Measurements from ENCODE around the gene PDE6D. TPM values are rescaled to one million over a fixed set of nuclear protein-coding genes. Genes with fewer than 3 reads are reported as not detected.
"Not testable (repeated sequence)": the region's sequence is repeated elsewhere in the genome, so short reads cannot be mapped to it uniquely, and the experiment has no call there.

The PDE6D gene
- total RNA-seq, 1 donor from 2014 or later = 31.9 TPM

- intact Hi-C loops (cut with micrococcal nuclease) = no loop called here
- H3K4me1 Mint-ChIP-seq (ENCODE audit: low read depth) = peaks cover 17% of the 10 kb centered on the region
- no peaks in the 10 kb centered on the region for H3K36me3 Mint-ChIP-seq (ENCODE audit: low read depth)
- H3K9me3 Mint-ChIP-seq = no peaks in the 10 kb centered on the region
- no peaks in the 10 kb centered on the region for H3K27me3 Mint-ChIP-seq (ENCODE audit: insufficient read depth)
- no peak overlapping the region for H3K4me3 Mint-ChIP-seq
- no peak overlapping the region for H3K27ac Mint-ChIP-seq
- no peak for DNase-seq (ENCODE audit: low spot score)
Observed at GRCh38 chr2:231761735-231762134, 19.3 kb downstream of the PDE6D start.

- Mint-ChIP-seq H3K36me3 (ENCODE audit: low read depth) (peaks cover 3% of the 10 kb centered on the region), H3K9me3 (no peaks in the 10 kb centered on the region), H3K27ac (no peak overlapping the region), H3K4me1 (ENCODE audit: low read depth) (no peaks in the 10 kb centered on the region), H3K4me3 (no peak overlapping the region), H3K27me3 (ENCODE audit: insufficient read depth) (no peaks in the 10 kb centered on the region)
- intact Hi-C loops (cut with micrococcal nuclease) = no loop called here
- DNase-seq (ENCODE audit: low spot score) = no peak
Observed at GRCh38 chr2:231752061-231752460, 29.0 kb downstream of the PDE6D start.

DNA sequence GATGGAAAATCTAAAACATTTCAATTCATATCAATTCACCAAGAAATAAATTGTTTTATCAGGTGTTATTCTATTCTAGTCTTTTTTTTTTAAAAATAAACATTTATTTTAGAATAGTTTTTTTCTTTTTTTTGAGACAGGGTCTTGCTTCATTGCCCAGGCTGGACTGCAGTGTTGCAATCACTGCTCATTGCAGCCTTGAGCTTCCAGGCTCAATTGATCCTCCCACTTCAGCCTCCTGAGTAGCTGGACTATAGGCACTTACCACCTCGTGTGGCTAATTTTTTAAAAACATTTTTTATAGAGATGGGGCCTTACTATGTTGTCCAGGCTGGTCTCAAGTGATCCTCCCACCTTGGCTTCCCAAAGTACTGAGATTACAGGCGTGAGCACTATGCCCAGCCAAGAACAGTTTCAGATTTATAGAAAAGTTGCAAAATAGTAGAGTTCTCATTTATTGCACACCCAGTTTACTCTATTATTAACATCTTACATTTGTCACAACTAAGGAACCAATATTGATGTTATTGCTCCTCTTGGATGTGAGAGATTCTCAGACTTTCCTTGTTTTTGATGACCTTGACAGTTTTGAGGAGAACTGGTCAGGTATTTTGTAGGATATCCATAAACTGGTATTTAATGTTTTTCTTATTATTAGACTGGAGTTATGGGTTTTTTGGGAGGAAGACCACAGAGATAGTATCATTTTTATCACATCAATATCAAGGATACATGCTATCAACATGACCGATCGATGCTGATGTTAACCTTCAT is 29.9 kb downstream of the PDE6D start:
- Mint-ChIP-seq H3K4me3 (no peak overlapping the region), H3K4me1 (ENCODE audit: low read depth) (no peaks in the 10 kb centered on the region), H3K27me3 (ENCODE audit: insufficient read depth) (no peaks in the 10 kb centered on the region), H3K27ac (no peak overlapping the region), H3K36me3 (ENCODE audit: low read depth) (peaks cover 3% of the 10 kb centered on the region), H3K9me3 (no peaks in the 10 kb centered on the region)
- intact Hi-C loops (cut with micrococcal nuclease) = no loop called here
- DNase-seq (ENCODE audit: low spot score) = no peak

- H3K9me3 Mint-ChIP-seq; H3K27me3 Mint-ChIP-seq (ENCODE audit: insufficient read depth); intact Hi-C loops (cut with micrococcal nuclease); H3K4me1 Mint-ChIP-seq (ENCODE audit: low read depth); DNase-seq (ENCODE audit: low spot score); H3K4me3 Mint-ChIP-seq; H3K27ac Mint-ChIP-seq; H3K36me3 Mint-ChIP-seq (ENCODE audit: low read depth): not testable (repeated sequence)
Observed at GRCh38 chr2:231749016-231749415, 32.1 kb downstream of the PDE6D start.

- H3K9me3 Mint-ChIP-seq; H3K36me3 Mint-ChIP-seq (ENCODE audit: low read depth); H3K27ac Mint-ChIP-seq; intact Hi-C loops (cut with micrococcal nuclease); H3K4me1 Mint-ChIP-seq (ENCODE audit: low read depth); H3K4me3 Mint-ChIP-seq; DNase-seq (ENCODE audit: low spot score); H3K27me3 Mint-ChIP-seq (ENCODE audit: insufficient read depth): not testable (repeated sequence)
Observed at GRCh38 chr2:231748153-231748896, 32.8 kb downstream of the PDE6D start.

GRCh38 chr2:231745303-231746038 is 35.6 kb downstream of the PDE6D start:
- Mint-ChIP-seq H3K27me3 (ENCODE audit: insufficient read depth) (no peaks in the 10 kb centered on the region), H3K4me1 (ENCODE audit: low read depth) (no peaks in the 10 kb centered on the region), H3K4me3 (no peak overlapping the region), H3K27ac (no peak overlapping the region), H3K36me3 (ENCODE audit: low read depth) (no peaks in the 10 kb centered on the region), H3K9me3 (no peaks in the 10 kb centered on the region)
- intact Hi-C loops (cut with micrococcal nuclease) = no loop called here
- DNase-seq (ENCODE audit: low spot score) = no peak

- Mint-ChIP-seq H3K27ac (no peak overlapping the region), H3K36me3 (ENCODE audit: low read depth) (peaks cover 7% of the 10 kb centered on the region), H3K27me3 (ENCODE audit: insufficient read depth) (no peaks in the 10 kb centered on the region), H3K4me1 (ENCODE audit: low read depth) (no peaks in the 10 kb centered on the region), H3K4me3 (no peak overlapping the region), H3K9me3 (no peaks in the 10 kb centered on the region)
- DNase-seq (ENCODE audit: low spot score) = no peak
- intact Hi-C loops (cut with micrococcal nuclease) = no loop called here
Observed at GRCh38 chr2:231743376-231744116, 37.5 kb downstream of the PDE6D start.

DNA sequence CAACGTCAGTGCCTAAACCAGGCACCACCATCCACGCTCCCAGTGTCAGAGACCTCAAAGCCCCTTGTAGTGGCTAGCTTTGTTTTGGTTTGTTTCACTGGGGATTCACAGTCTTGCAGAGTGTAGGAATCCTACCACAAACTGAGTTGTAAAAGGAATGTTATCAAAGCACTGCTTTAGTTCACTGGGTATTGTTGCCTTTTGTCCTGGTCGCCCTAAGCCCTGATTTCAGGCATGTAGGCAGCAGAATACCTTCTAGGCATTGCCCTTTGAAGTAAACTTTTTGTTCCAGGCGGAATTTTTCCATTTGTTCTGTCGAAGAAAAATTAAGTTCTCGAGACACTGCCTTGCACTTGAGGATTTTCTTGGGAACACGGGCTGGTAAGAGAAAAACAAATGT is 43.3 kb downstream of the PDE6D start:
- Mint-ChIP-seq H3K4me3 (no peak overlapping the region), H3K36me3 (ENCODE audit: low read depth) (peaks cover 16% of the 10 kb centered on the region), H3K9me3 (no peaks in the 10 kb centered on the region), H3K27ac (no peak overlapping the region), H3K4me1 (ENCODE audit: low read depth) (no peaks in the 10 kb centered on the region), H3K27me3 (ENCODE audit: insufficient read depth) (no peaks in the 10 kb centered on the region)
- intact Hi-C loops (cut with micrococcal nuclease) = no loop called here
- no peak for DNase-seq (ENCODE audit: low spot score)

DNA sequence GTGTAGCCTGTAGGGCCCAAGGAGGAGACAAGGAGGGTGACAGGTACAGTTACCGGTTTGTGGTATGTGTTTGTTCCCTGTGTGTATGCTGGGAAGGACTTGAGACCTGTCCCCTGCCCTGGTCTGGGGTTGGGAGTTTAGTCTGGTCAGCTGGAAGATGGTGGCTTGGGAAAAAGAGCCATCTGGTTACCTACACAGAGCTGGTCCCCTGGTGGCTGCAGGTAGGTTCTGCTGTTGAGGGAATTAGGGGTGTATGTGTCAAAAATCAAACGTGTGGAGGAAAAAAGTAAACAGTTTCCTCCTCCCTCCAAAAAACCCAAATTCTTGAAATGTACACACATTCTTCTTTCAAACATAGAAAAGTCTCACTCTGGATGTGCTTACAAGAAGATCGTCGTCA is 48.5 kb downstream of the PDE6D start:
- no peak for DNase-seq (ENCODE audit: low spot score)
- Mint-ChIP-seq H3K9me3 (no peaks in the 10 kb centered on the region), H3K36me3 (ENCODE audit: low read depth) (peaks cover 6% of the 10 kb centered on the region), H3K27ac (no peak overlapping the region), H3K4me1 (ENCODE audit: low read depth) (no peaks in the 10 kb centered on the region), H3K27me3 (ENCODE audit: insufficient read depth) (no peaks in the 10 kb centered on the region), H3K4me3 (no peak overlapping the region)
- intact Hi-C loops (cut with micrococcal nuclease) = no loop called here

DNA sequence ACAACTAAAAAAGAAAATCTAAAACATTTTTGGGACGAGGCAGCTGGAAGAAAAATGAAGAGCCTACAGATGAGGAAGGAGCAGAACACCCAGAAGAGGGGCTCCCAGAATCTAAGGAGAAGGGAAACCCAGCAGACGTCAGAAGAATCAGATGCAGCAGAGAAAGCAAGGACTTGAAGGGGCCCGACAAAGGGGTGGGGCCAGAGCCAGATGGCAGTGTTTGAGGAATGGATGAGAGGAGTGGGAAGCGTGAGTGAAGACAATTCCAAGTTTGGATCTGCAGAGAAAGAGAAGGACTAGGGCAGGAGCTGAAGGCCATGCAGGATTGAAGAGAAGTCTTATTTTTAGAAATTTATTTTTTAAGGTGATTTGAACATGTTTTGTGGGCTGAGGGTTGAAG is 53.5 kb downstream of the PDE6D start:
- DNase-seq (ENCODE audit: low spot score) = no peak
- no peaks in the 10 kb centered on the region for H3K4me1 Mint-ChIP-seq (ENCODE audit: low read depth)
- no peak overlapping the region for H3K4me3 Mint-ChIP-seq
- H3K36me3 Mint-ChIP-seq (ENCODE audit: low read depth) = peaks cover 3% of the 10 kb centered on the region
- H3K9me3 Mint-ChIP-seq = no peaks in the 10 kb centered on the region
- H3K27ac Mint-ChIP-seq = no peak overlapping the region
- H3K27me3 Mint-ChIP-seq (ENCODE audit: insufficient read depth) = no peaks in the 10 kb centered on the region
- intact Hi-C loops (cut with micrococcal nuclease) = no loop called here

DNA sequence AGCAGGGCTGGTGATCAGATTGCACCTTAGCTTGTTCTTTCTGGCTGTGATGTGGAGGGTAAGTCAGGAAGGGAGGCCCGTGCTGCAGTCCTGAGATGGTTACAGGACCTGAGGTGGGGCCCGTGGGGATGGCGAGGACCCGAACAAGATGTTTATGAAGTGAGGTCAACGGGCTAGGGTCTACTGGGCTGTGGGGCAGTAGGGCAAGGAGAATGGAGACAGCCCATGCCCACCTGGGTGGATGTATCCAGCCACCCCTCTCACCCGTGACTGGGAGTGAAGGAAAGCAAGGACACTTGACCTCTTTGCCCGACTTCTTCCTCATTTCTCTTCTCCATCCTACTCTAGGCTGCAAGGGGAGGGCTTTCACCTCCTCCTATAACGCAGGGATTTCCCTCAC is 54.8 kb downstream of the PDE6D start:
- Mint-ChIP-seq H3K9me3 (no peaks in the 10 kb centered on the region), H3K36me3 (ENCODE audit: low read depth) (peaks cover 3% of the 10 kb centered on the region), H3K4me1 (ENCODE audit: low read depth) (no peaks in the 10 kb centered on the region), H3K27me3 (ENCODE audit: insufficient read depth) (no peaks in the 10 kb centered on the region), H3K27ac (no peak overlapping the region), H3K4me3 (no peak overlapping the region)
- no peak for DNase-seq (ENCODE audit: low spot score)
- intact Hi-C loops (cut with micrococcal nuclease) = no loop called here

GRCh38 chr2:231725476-231725875 is 55.6 kb downstream of the PDE6D start:
- Mint-ChIP-seq H3K4me3 (no peak overlapping the region), H3K27me3 (ENCODE audit: insufficient read depth) (no peaks in the 10 kb centered on the region), H3K36me3 (ENCODE audit: low read depth) (peaks cover 3% of the 10 kb centered on the region), H3K9me3 (no peaks in the 10 kb centered on the region), H3K4me1 (ENCODE audit: low read depth) (no peaks in the 10 kb centered on the region), H3K27ac (no peak overlapping the region)
- DNase-seq (ENCODE audit: low spot score) = no peak
- intact Hi-C loops (cut with micrococcal nuclease) = no loop called here

Data from activated T-helper 1 cell treated with anti-CD3 and anti-CD28 coated beads, Interleukin-12 subunit alpha, Interleukin-12 subunit beta, Interleukin-2, Interleukin-4 antibody, amounts not matched to agents 30 ng/mL and 10 ng/mL and 1 ng/mL, durations not matched to agents 14 hours and 24 hours and 36 hours (primary cell).